KOPT-K1 (cell line): Measurements from ENCODE around the gene ORC3.
"Not testable (repeated sequence)": the region's sequence is repeated elsewhere in the genome, so short reads cannot be mapped to it uniquely, and the experiment has no call there.

Experiments
- H3K27ac ChIP-seq: fragments of 200-600 bp; sonication (generic); 2 replicates; pipeline ENCODE4 v1.5.1; 2016; ENCODE audit warnings: antibody characterized with exemption, mild to moderate bottlenecking, low read depth, low read length; ENCODE audit not compliant: poor library complexity, severe bottlenecking
- H3K36me3 ChIP-seq: fragments of 200-600 bp; sonication (generic); 2 replicates; pipeline ENCODE4 v1.5.1; 2017; ENCODE audit warnings: antibody characterized with exemption, mild to moderate bottlenecking, low read length, moderate library complexity; ENCODE audit not compliant: insufficient read depth
- H3K9me3 ChIP-seq: fragments of 200-600 bp; sonication (generic); 2 replicates; pipeline ENCODE4 v1.5.1; 2017; ENCODE audit warnings: antibody characterized with exemption, low read length, mild to moderate bottlenecking; ENCODE audit not compliant: insufficient read depth, poor library complexity, severe bottlenecking

Gene ORC3

GRCh38 chr6:87702589-87702945 lies 112.6 kb downstream of the ORC3 start:
- H3K9me3 ChIP-seq = no peaks in the 10 kb centered on the region
- peak overlapping the region; percentile 88 for H3K27ac ChIP-seq
- H3K36me3 ChIP-seq = peaks cover 9% of the 10 kb centered on the region

GRCh38 chr6:87703039-87703438 lies 113.1 kb downstream of the ORC3 start:
- peak overlapping the region; percentile 88 for H3K27ac ChIP-seq
- not testable (repeated sequence) for H3K36me3 ChIP-seq, H3K9me3 ChIP-seq

GRCh38 chr6:87705070-87705691 lies 115.2 kb downstream of the ORC3 start:
- Histone ChIP-seq H3K9me3 (no peaks in the 10 kb centered on the region), H3K36me3 (no peaks in the 10 kb centered on the region), H3K27ac (no peak overlapping the region)

- Histone ChIP-seq H3K36me3 (no peaks in the 10 kb centered on the region), H3K9me3 (no peaks in the 10 kb centered on the region), H3K27ac (no peak overlapping the region)
Measured at GRCh38 chr6:87706187-87706966, 116.4 kb downstream of the ORC3 start.

GRCh38 chr6:87708581-87709427 lies 118.9 kb downstream of the ORC3 start:
- not testable (repeated sequence) for H3K9me3 ChIP-seq, H3K27ac ChIP-seq, H3K36me3 ChIP-seq

- H3K9me3 ChIP-seq = no peaks in the 10 kb centered on the region
- H3K36me3 ChIP-seq = no peaks in the 10 kb centered on the region
- H3K27ac ChIP-seq = no peak overlapping the region
Measured at GRCh38 chr6:87710090-87710489, 120.2 kb downstream of the ORC3 start.

GRCh38 chr6:87712713-87713112 lies 122.8 kb downstream of the ORC3 start:
- H3K9me3 ChIP-seq, H3K36me3 ChIP-seq, H3K27ac ChIP-seq: not testable (repeated sequence)

- H3K9me3 ChIP-seq = no peaks in the 10 kb centered on the region
- H3K36me3 ChIP-seq = no peaks in the 10 kb centered on the region
- H3K27ac ChIP-seq = no peak overlapping the region
Measured at GRCh38 chr6:87714093-87714842, 124.3 kb downstream of the ORC3 start.
